HG03159 (cell line): ENCODE measurements around the gene MTA1.

Experiments
- ATAC-seq: cut with Tn5 transposase; IDR thresholded peaks from one replicate; pipeline ENCODE4 v1.9.1; 2021; ENCODE audit warnings: mild to moderate bottlenecking, moderate library complexity; ENCODE audit not compliant: unreplicated experiment

The MTA1 gene

GRCh38 chr14:105494606-105494929 is 74.9 kb downstream of the MTA1 start:
- no peak for ATAC-seq

- ATAC-seq, result no peak
Measured at GRCh38 chr14:105495101-105495989, 75.7 kb downstream of the MTA1 start.

- ATAC-seq, result no peak
Measured at GRCh38 chr14:105495990-105496830, 76.6 kb downstream of the MTA1 start.

- no peak for ATAC-seq
Measured at GRCh38 chr14:105496831-105497591, 77.4 kb downstream of the MTA1 start.

GRCh38 chr14:105497671-105498429 is 78.2 kb downstream of the MTA1 start:
- ATAC-seq, result no peak

- ATAC-seq, result no peak
Measured at GRCh38 chr14:105498430-105499255, 79.0 kb downstream of the MTA1 start.

- no peak for ATAC-seq
Measured at GRCh38 chr14:105499256-105500035, 79.8 kb downstream of the MTA1 start.

- ATAC-seq, result no peak
Measured at GRCh38 chr14:105500036-105500725, 80.6 kb downstream of the MTA1 start.

GRCh38 chr14:105500726-105501101 is 81.1 kb downstream of the MTA1 start:
- no peak for ATAC-seq

- no peak for ATAC-seq
Measured at GRCh38 chr14:105501504-105502291, 82.1 kb downstream of the MTA1 start.

GRCh38 chr14:105502446-105503295 is 83.0 kb downstream of the MTA1 start:
- ATAC-seq, result no peak

- ATAC-seq, result no peak
Measured at GRCh38 chr14:105503296-105503640, 83.6 kb downstream of the MTA1 start.

- no peak for ATAC-seq
Measured at GRCh38 chr14:105503935-105504692, 84.5 kb downstream of the MTA1 start.

- no peak for ATAC-seq
Measured at GRCh38 chr14:105505101-105505500, 85.5 kb downstream of the MTA1 start.

GRCh38 chr14:105507247-105507646 is 87.6 kb downstream of the MTA1 start:
- ATAC-seq, result no peak

- no peak for ATAC-seq
Measured at GRCh38 chr14:105508069-105508468, 88.4 kb downstream of the MTA1 start.
